ENCODE measurements around the gene TPM2. TPM values are rescaled to one million over a fixed set of nuclear protein-coding genes. Genes with fewer than 3 reads are reported as not detected.

TPM2 gene
- total and polyA plus RNA-seq, 9 of the 15 experiments (the other 6 are each of a cell fraction or from before 2014, with no cell fraction given): 0.28 to 16.1 (median 4.5) TPM

DNA sequence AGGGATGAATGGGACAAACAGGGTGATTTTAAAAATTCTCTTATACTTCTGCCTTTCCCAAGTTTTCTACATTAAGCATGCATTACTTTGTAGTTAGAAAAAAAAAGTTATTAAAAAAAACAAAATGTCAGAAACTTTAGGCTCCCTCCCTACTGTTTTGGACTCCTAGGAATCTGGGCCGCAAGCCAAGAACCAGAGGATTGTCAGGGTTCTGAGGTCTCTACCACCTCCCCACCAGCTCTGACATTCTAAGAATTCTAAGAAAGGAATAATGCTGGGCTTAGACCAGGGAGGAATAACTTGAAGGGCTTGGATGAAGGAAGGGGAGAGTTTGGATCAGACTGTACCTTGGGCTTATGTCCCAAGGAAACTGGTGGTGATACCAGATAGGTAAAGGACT is 23.7 kb downstream of the TPM2 start:
- no peak for TF ChIP-seq PBX2 (CRISPR knock-in tag; IDR thresholded peaks at IDR 0.05; ENCODE audit: low read depth)
- no peak for TF ChIP-seq PBX2 (tag; conservative IDR thresholded peaks at IDR 0.05; ENCODE audit: low read depth)
- TF ChIP-seq, protein P1, sequence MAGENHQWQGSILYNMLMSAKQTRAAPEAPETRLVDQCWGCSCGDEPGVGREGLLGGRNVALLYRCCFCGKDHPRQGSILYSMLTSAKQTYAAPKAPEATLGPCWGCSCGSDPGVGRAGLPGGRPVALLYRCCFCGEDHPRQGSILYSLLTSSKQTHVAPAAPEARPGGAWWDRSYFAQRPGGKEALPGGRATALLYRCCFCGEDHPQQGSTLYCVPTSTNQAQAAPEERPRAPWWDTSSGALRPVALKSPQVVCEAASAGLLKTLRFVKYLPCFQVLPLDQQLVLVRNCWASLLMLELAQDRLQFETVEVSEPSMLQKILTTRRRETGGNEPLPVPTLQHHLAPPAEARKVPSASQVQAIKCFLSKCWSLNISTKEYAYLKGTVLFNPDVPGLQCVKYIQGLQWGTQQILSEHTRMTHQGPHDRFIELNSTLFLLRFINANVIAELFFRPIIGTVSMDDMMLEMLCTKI (IDR thresholded peaks at IDR 0.05; ENCODE audit: partially characterized antibody): no peak
- TF ChIP-seq, protein P2, sequence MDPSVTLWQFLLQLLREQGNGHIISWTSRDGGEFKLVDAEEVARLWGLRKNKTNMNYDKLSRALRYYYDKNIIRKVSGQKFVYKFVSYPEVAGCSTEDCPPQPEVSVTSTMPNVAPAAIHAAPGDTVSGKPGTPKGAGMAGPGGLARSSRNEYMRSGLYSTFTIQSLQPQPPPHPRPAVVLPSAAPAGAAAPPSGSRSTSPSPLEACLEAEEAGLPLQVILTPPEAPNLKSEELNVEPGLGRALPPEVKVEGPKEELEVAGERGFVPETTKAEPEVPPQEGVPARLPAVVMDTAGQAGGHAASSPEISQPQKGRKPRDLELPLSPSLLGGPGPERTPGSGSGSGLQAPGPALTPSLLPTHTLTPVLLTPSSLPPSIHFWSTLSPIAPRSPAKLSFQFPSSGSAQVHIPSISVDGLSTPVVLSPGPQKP (CRISPR knock-in tag; IDR thresholded peaks at IDR 0.05): no peak
- TF ChIP-seq NFATC3 (IDR thresholded peaks at IDR 0.05): no peak
- TF ChIP-seq ZNF445 (CRISPR knock-in tag; IDR thresholded peaks at IDR 0.05; ENCODE audit: low read depth): no peak
- TF ChIP-seq ZNF507 (tag; conservative IDR thresholded peaks at IDR 0.05): no peak
- TF ChIP-seq ZNF24 (IDR thresholded peaks at IDR 0.05): no peak
- no peak for TF ChIP-seq E2F6 (IDR thresholded peaks at IDR 0.05; ENCODE audit: borderline replicate concordance in 1 of 2, extremely low read depth in 1 of 2, insufficient read depth in 1 of 2, insufficient read length in 1 of 2, low read depth in 1 of 2, low read length in 1 of 2, poor library complexity in 1 of 2, severe bottlenecking in 1 of 2)
- TF ChIP-seq FOXJ2 (tag; IDR thresholded peaks at IDR 0.05): no peak
- TF ChIP-seq DDX20 (tag; IDR thresholded peaks at IDR 0.05; ENCODE audit: low read depth): no peak
- no peak for TF ChIP-seq PYGO2 (tag; IDR thresholded peaks at IDR 0.05)
- TF ChIP-seq RNF2 (IDR thresholded peaks at IDR 0.05): no peak
- no peak for TF ChIP-seq MCM3 (IDR thresholded peaks at IDR 0.05)
- TF ChIP-seq, protein P3, sequence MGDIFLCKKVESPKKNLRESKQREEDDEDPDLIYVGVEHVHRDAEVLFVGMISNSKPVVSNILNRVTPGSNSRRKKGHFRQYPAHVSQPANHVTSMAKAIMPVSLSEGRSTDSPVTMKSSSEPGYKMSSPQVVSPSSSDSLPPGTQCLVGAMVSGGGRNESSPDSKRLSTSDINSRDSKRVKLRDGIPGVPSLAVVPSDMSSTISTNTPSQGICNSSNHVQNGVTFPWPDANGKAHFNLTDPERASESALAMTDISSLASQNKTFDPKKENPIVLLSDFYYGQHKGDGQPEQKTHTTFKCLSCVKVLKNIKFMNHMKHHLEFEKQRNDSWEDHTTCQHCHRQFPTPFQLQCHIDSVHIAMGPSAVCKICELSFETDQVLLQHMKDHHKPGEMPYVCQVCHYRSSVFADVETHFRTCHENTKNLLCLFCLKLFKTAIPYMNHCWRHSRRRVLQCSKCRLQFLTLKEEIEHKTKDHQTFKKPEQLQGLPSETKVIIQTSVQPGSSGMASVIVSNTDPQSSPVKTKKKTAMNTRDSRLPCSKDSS (IDR thresholded peaks at IDR 0.05; ENCODE audit: low read depth, partially characterized antibody): no peak
- TF ChIP-seq ZSCAN29 (IDR thresholded peaks at IDR 0.05): no peak
- H3K27ac ChIP-seq (ENCODE audit: extremely low read depth, low read depth, low read length): no peak overlapping the region
- no peaks in the 10 kb centered on the region for H3K9me3 ChIP-seq (replicated peaks; ENCODE audit: control insufficient read depth, insufficient read depth, low read depth, low read length)
- H3K27me3 ChIP-seq (ENCODE audit: control insufficient read depth in 2 of 2, insufficient read depth in 2 of 2, low read length in 2 of 2): no peaks in the 10 kb centered on the region
- H3K9ac ChIP-seq (ENCODE audit: insufficient read depth in 1 of 2, low read depth in 2 of 2, low read length in 2 of 2): no peak overlapping the region
- ChIA-PET POLR2A (interaction anchor here (1.2 kb wide), 1 partner anchor 8 kb away, joined by 4 read pairs; the partner anchor contains the start of genes CCDC107 and RMRP), CTCF (ENCODE audit: low intra/inter-chr PET ratio) (no interaction called here)
- intact Hi-C loops (cut with micrococcal nuclease): loop anchor here (10.0 kb wide), 1 partner anchor 149 kb away; the partner anchor contains the start of genes HINT2 and SPAG8
- ATAC-seq (no peak), FAIRE-seq (no peak), DNase-seq (ENCODE audit: extremely low read depth in 1 of 4, low spot score in 3 of 4) (no peak)
- no peaks in the 10 kb centered on the region for H4K20me1 ChIP-seq (replicated peaks; ENCODE audit: control insufficient read depth, insufficient read depth, low read length)
- peaks cover 23% of the 10 kb centered on the region; the same call in 2 of the 3 replicates for H3K36me3 ChIP-seq (ENCODE audit: control insufficient read depth, insufficient read depth, low read length)
- H3K79me2 ChIP-seq (ENCODE audit: control insufficient read depth, insufficient read depth, low read length): peaks cover 18% of the 10 kb centered on the region
- H3K9me1 ChIP-seq (ENCODE audit: control insufficient read depth, insufficient read depth, low read length): no peaks in the 10 kb centered on the region
- peak overlapping the region; percentile 33; the same call in 1 of the 2 replicates for H2AFZ ChIP-seq (ENCODE audit: low read depth, low read length)
- BruUV-seq (replicated peaks): no TSS peak
- H3K4me3 ChIP-seq: no peak overlapping the region
- WGBS (ENCODE audit: insufficient coverage, low coverage, missing lambda C conversion rate): 83% methylated on average over 1 of the region's 1 CpG
- no peak overlapping the region for H3K4me2 ChIP-seq (ENCODE audit: insufficient read depth, low read length)
- in situ Hi-C loops (cut with MboI): no loop called here
- H3K4me1 ChIP-seq (replicated peaks in 1 of 2; ENCODE audit: control insufficient read depth in 2 of 2, insufficient read depth in 2 of 2, low read length in 2 of 2): peaks cover 13 to 20% of the 10 kb centered on the region in 2 experiments
